Medulla oblongata (tissue), 1 donor: ENCODE results near the gene CADPS2.
"Not testable (repeated sequence)": the region's sequence is repeated elsewhere in the genome, so short reads cannot be mapped to it uniquely, and the experiment has no call there.

Experiments used
- DNase-seq: peaks from one replicate; pipeline ENCODE4 v3.0.0-alpha.2; 2015; ENCODE audit errors: extremely low spot score

CADPS2 gene

DNA sequence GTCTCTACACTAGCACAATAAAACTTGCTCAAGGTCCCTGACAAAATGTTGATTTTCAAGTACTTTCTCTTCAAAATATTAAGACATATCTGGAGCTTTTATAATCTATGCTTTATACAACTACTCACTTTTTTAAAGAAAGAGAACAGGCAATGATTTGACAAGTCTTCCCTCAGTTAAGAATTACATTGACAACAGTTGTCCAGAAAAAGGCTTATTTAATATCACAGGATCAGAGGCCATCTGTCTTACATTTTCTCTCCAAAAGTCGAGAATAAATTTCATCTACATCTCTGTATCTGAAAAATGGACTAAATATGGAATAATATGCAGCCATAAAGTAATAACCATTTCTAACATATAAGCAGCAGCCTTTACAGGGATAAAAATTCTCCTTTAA lies 175.3 kb downstream of the CADPS2 start:
- no peak for DNase-seq

GRCh38 chr7:122709930-122710646 lies 176.2 kb downstream of the CADPS2 start:
- no peak for DNase-seq

DNA sequence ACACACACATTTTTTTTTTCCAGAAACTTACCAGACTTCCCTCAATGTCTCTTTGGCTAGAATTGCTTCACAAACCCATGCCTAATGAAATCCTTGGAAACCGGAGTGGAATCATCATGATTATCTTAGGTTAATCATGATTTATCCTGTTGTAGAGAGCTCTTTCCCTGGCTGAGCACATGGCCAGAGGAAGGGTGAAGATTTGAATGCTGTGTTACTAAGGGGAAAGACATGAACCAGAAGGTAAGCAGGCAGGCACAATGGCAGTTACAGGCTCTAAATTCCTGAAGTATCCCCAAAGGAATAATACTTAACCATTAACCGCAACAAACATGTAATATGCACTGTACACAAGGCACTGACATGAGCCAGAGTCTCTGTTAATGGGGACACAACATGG lies 179.4 kb downstream of the CADPS2 start:
- no peak for DNase-seq

GRCh38 chr7:122702872-122703510 lies 183.3 kb downstream of the CADPS2 start, which contains the start of gene RNF148:
TSS of gene RNF148 (minus strand) at chr7:122702922. CDS start at chr7:122702750, 172 bp downstream.
- no peak for DNase-seq

- DNase-seq: no peak
Measured at GRCh38 chr7:122699017-122699416, 187.2 kb downstream of the CADPS2 start, which contains the start of gene RNF133. TSS of gene RNF133 (minus strand) at chr7:122699117. CDS start at chr7:122698918, 199 bp downstream.

GRCh38 chr7:122695816-122696215 lies 190.4 kb downstream of the CADPS2 start:
- DNase-seq: no peak

GRCh38 chr7:122694697-122695096 lies 191.6 kb downstream of the CADPS2 start:
- no peak for DNase-seq

DNA sequence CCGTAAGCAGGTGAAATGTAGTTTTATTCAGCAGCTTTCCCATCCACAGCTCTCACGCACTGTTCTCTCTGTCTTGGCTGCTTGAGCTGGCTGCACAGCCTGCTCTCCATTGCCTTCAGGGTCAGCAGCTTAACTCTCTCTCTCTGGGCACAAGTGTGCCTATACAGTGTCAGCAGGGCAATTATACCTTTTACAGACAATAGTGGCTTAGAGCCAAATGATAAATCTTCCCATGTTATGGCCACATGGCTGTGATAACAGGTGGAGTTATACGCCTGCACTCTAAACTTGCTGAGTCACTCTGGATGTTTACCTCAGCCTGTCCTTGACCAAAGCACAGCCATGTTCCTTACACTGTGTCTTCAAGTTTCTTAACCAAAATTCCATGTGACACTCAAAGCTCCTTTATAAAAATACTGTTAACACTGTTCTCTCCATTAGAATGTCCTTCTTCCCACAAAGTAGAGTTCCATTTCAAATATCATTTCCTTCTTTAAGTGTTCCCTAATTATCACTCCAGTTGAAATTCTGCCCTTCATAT lies 193.4 kb downstream of the CADPS2 start:
- DNase-seq: no peak

DNA sequence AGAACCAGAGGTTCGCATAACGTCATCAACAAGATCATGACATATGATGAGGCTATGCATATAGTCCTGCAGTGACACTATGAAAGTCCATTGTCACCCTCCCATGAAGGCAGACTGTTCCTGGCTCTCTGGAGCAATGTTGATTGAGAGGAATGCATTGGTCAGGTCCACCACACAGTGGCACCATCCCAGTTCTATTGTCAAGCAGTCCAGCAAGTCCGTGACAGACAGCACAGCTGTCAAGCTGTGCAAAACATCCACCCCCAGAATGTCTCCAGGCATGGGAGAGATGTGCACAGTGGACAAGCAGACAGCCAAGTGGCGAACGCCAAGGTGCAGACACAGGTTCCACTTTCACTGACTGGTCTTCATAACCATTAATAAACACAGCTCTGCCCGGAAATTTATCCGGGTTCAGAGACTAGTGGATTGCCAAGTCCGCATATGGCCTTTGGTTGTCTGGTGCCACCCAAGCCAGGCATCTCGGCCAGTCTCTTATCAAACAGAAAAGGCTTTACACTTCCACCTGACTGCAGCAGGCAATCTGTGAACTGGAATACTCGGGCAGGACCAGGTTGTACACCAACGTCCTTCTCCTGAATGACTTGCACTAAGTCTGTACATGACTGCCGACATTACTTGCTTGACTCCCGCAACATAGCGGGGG lies 194.6 kb downstream of the CADPS2 start:
- no peak for DNase-seq

DNA sequence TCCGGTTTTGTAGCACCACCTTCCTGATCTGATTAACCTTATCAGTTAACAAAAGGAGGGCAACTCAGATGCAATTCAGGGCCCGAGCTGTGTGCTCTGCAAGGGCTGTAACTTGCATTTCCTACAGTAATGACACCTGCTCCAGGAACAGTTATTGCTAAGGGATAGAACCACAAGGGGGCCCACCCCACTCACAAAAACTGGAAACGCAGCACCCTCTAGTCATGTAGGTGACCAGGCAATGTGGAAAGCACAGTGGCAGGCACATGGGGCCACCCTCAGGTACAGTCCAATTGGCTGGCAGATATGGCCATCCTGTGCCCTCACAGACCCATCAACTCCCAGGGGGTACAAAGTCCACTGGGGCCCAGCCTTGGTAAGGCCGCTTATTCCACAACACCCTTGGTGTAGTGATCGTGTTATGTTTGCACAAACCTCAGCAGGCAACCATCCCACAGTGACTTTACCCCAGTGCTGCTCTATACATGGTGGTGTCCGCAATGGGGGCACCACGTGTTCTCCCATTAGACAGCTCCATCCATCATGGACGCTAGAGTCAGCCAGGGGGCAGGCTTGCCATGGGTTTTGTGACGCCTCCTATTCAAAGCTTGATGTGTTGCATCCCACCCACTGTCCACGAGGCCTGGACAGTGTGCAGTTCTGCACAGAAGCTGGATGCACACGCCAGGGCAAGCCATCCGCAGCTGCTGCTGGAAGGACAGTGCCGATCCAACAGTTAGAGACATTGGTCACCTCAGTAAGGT lies 196.7 kb downstream of the CADPS2 start:
- no peak for DNase-seq

DNA sequence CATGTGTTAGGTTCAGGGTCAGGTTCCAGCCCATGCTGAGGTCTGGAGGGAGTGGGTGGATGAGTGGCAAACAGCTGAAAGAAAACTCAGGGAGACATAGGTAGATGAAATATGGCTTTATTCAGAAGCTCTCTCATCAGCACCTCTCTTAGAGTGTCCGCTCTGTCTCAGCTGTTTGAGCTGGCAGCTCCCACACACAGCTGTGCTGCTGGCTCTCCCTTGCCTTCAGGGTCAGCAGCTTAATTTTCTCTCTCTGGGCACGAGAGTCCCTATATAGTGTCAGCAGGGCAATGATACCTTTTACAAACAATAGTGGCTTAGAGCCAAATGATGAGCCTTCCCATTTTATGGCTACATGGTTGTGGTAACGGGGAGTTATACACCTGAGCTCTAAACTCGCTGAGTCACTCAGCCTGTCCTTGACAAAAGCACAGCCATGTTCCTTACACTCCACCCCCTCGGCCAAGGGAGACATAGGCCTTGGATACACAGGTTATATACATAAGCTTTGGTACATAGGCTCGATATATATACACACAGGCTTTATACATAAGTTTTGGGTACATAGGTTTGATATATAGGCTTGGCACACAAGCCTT lies 197.8 kb downstream of the CADPS2 start:
- DNase-seq: no peak

DNA sequence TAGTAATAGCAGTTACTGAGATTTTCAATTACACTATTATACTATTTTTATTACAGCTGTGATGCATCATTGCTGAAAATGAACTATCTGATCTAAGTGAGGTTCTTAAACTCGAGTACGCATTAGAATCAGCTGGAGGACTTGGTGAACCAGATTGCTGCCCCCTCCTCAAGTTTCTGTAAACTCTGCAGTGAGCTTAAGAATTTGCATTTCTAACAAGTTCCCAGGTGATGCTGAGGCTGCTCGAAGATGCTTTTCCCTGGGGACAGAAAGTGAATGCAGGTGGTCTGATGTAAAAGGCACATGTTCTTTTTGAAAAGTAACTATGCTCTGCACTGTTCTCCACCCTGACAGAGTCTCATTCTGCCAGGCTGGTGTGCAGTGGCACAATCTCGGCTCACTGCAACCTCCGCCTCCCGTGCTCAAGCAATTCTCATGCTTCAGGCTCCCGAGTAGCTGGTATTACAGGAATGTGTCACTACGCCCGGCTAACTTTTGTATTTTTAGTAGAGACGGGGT lies 199.8 kb downstream of the CADPS2 start:
- no peak for DNase-seq

- no peak for DNase-seq
Measured at GRCh38 chr7:122684504-122684903, 201.8 kb downstream of the CADPS2 start.

DNA sequence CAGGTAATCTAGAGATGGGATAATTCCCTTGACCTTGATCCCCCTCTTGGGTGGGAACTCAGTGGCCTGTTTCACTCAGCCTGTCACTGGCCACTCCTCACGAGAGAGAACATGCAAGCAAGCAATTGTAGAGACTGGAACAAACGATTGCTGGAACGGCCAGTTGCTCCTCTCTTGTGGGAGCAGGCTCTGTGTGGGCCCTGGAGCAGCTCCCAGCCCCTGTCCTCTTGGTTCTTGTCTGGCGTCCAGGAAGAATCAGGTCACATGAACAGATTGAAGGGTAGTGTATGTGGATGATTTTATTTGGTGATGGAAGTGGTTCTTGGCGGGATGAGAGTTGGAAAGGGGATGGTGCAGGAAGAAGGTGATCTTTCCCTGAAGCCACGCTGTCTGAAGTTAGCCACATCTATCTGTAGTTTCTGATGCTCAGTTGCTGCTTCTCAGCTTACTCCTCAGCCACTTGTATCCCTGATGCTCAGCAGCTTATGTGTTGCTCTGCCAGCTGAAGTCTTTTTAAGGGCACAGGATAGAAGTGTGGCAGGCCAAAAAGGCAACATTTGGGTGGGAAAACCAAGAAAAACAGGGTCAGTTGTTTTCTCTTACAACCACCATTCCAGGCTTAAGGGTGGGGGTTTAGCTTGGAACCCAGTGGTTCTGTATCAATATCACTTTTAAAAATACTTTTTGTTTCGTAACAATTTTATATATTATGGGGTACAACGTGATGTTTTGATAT lies 203.3 kb downstream of the CADPS2 start:
- DNase-seq: no peak

DNA sequence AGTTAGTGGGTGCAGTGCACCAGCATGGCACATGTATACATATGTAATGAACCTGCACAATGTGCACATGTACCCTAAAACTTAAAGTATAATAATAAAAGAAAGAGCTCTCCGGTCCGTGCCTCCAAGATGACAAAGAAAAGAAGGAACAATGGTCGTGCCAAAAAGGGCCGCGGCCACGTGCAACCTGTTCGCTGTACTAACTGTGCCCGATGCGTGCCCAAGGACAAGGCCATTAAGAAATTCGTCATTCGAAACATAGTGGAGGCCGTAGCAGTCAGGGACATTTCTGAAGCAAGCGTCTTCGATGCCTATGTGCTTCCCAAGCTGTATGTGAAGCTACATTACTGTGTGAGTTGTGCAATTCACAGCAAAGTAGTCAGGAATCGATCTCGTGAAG lies 205.1 kb downstream of the CADPS2 start:
- not testable (repeated sequence) for DNase-seq

DNA sequence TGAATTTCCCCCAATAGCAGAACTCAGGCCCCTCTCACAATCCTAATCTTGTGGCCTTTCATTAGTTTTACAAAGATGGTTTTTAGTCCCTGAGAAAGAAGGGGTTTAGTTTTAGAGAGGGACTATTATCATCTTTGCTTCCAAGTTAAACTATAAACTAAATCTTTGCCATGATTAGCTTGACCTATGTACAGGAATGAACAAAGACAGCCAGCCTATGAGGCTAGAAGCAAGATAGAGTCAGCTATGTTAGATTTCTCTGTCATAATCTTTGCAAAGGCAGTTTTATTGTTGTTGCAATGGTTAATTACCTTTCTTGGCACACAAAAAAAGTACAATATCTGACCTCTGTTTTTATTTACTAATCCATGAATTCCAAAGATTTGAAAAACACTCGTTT lies 206.4 kb downstream of the CADPS2 start:
- no peak for DNase-seq

DNA sequence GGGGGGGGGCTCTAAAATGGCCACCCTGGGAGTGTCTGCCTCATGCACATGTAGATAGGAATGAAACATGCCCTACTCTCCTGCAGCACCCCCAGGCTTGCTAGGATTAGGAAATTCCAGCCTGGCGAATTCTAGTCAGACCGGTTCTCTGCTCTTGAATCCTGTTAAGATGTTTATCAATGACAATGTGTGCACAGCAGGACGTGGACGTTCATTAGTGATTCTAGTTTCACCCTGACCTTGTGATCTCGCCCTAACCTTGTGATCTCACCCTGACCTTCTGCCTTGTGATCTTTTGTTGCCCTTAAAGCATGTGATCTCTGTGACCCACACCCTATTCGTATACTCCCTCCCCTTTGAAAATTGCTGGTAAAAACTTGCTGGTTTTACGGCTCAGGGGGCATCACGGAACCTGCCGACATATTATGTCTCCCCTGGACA lies 207.0 kb downstream of the CADPS2 start:
- not testable (repeated sequence) for DNase-seq

- DNase-seq: no peak
Measured at GRCh38 chr7:122677149-122677548, 209.1 kb downstream of the CADPS2 start.

DNA sequence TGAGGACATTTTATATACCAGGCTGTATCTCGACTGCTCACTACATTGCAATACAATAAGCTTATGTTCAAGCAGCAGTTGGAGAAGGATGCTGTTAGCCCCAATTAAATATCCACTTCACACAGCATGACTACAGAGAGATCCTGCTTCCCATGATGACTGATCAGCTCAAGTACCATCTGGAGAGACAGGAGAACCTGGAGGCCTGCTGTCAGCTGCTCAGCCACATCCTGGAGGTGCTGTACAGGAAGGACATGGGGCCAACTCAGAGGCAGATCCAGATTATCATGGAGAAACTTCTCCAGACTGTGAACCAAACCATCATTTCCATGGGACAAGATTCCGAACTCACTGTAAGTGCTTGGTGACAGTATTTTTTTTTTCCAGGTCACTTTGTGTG lies 209.8 kb downstream of the CADPS2 start:
- no peak for DNase-seq

GRCh38 chr7:122675621-122676020 lies 210.6 kb downstream of the CADPS2 start:
- no peak for DNase-seq
